Gastroesophageal sphincter (tissue), 4 donors: ENCODE measurements around the gene FHOD3. TPM values are rescaled to one million over a fixed set of nuclear protein-coding genes. Genes with fewer than 3 reads are reported as not detected.
A peak's percentile ranks its signal among the peaks of the same experiment; 100 is the strongest.

Experiments used
- ATAC-seq: fragments of 150-250 bp; one replicate; pipeline ENCODE4 v1.9.1; 2016; ENCODE audit warnings: mild to moderate bottlenecking, moderate library complexity
- H3K27ac ChIP-seq, 4 donors: fragments of 200-600 bp; sonication (generic) in 3 of 4; 1 replicate in 3 of 4; 2 replicates in 1 of 4; pipeline ENCODE4 v1.5.1; 2016 to 2019
- H3K27me3 ChIP-seq: fragments of 200-600 bp; sonication (generic); one replicate; pipeline ENCODE4 v1.5.1; 2019
- H3K36me3 ChIP-seq, 2 donors: fragments of 200-600 bp; sonication (generic); one replicate each; pipeline ENCODE4 v1.5.1; 2019; ENCODE audit warnings: control low read depth in 1 of 2
- H3K4me1 ChIP-seq, 3 donors: fragments of 200-600 bp; sonication (generic); 1 replicate in 2 of 3; 2 replicates in 1 of 3; pipeline ENCODE4 v1.5.1; 2016 to 2019; ENCODE audit warnings: control low read depth in 2 of 3
- H3K4me3 ChIP-seq, 2 donors: fragments of 200-600 bp; sonication (generic); one replicate each; pipeline ENCODE4 v1.5.1; 2019; ENCODE audit warnings: mild to moderate bottlenecking in 1 of 2, moderate library complexity in 1 of 2
- H3K9me3 ChIP-seq, 3 donors: fragments of 200-600 bp; sonication (generic); one replicate each; pipeline ENCODE4 v1.5.1; 2017 to 2019; ENCODE audit warnings: control low read depth in 2 of 3
- EP300 ChIP-seq: sonication (generic); formaldehyde crosslinking; IDR thresholded peaks from one replicate; pipeline ENCODE4 v1.6.1; 2017; ENCODE audit warnings: antibody characterized with exemption, mild to moderate bottlenecking
- POLR2A ChIP-seq, 2 donors: fragments of 450-650 bp; IDR thresholded peaks; one replicate each; pipeline ENCODE4 v1.6.1; 2017; ENCODE audit warnings: antibody characterized with exemption in 2 of 2, mild to moderate bottlenecking in 2 of 2, moderate library complexity in 1 of 2
- POLR2AphosphoS5 ChIP-seq: sonication (generic); formaldehyde crosslinking; IDR thresholded peaks from one replicate; pipeline ENCODE4 v1.6.1; 2017; ENCODE audit warnings: antibody characterized with exemption
- WGBS, 2 donors: methylation state at CpG; one replicate each; pipeline ENCODE4 v1.1.5; 2018; ENCODE audit warnings: low coverage in 1 of 2; 5-methylcytosine and 5-hydroxymethylcytosine counted together
- total RNA-seq, 4 donors: library from RNA; depleted of rRNA; stranded (reverse); fragments of >200 nt; gene quantifications; one replicate each; pipeline ENCODE4 v1.1.0, GENCODE V29; 2016
- TF ChIP-seq, protein P1 (sequence below), 4 experiments: fragments of 200-600 bp in 2 of 4; fragments of 450-650 bp in 2 of 4; sonication (generic) in 1 of 4; IDR thresholded peaks; one replicate each; pipeline ENCODE4 v1.5.1; 2017 to 2019; ENCODE audit warnings: antibody characterized with exemption in 4 of 4, mild to moderate bottlenecking in 2 of 4, moderate library complexity in 2 of 4

The FHOD3 gene
- total RNA-seq, 4 donors from 2014 or later: 18.4 to 36.7 (median 30.4) TPM

DNA sequence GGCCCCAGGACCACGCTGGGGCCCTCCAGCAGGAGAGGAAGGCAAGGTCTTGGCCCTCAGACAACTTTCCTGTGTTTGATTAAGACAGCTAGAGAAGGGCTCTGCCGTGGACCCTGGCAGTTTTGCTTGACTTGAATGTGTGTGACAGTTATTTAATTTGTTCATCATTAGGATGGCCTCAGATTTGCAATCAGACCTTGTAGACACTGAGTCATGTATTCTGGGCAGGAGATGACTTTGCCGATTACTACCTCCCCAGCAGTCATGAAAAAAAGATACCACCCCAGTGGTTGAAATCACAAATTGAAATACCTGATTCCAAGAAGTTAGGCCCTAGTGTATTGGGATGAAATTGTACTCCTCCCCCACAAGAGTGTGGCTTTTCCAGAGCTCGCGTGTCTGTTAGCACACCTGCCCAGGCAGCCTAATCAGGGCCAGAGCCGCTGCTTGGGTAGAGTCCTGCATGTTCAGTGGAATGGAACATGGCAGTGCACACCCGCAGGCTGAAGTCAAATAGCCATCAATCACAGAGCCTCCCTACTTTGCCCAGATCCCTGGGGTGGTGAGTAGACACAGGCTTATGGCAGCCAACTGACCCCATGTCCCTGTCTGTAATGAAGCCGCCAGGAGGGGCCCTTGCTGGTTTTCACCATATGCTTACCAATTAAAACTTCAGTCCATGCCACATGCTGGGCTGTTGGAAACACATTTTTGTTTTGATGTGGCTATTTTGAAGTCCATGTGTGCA is 408.8 kb downstream of the FHOD3 start:
- TF ChIP-seq, protein P1, sequence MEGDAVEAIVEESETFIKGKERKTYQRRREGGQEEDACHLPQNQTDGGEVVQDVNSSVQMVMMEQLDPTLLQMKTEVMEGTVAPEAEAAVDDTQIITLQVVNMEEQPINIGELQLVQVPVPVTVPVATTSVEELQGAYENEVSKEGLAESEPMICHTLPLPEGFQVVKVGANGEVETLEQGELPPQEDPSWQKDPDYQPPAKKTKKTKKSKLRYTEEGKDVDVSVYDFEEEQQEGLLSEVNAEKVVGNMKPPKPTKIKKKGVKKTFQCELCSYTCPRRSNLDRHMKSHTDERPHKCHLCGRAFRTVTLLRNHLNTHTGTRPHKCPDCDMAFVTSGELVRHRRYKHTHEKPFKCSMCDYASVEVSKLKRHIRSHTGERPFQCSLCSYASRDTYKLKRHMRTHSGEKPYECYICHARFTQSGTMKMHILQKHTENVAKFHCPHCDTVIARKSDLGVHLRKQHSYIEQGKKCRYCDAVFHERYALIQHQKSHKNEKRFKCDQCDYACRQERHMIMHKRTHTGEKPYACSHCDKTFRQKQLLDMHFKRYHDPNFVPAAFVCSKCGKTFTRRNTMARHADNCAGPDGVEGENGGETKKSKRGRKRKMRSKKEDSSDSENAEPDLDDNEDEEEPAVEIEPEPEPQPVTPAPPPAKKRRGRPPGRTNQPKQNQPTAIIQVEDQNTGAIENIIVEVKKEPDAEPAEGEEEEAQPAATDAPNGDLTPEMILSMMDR (IDR thresholded peaks at IDR 0.05): peak in 1 of 4 experiments; percentile 14
- TF ChIP-seq POLR2A (IDR thresholded peaks at IDR 0.05): no peak
- TF ChIP-seq POLR2AphosphoS5: no peak
- no peak for TF ChIP-seq EP300
- ATAC-seq: no peak
- Histone ChIP-seq H3K4me3 (no peak overlapping the region), H3K27ac (peak overlapping the region in 3 of 4 donors; percentile 53 to 66 (median 54)), H3K9me3 (no peaks in the 10 kb centered on the region), H3K4me1 (peaks cover 0 to 39% (median 0%) of the 10 kb centered on the region in 3 donors), H3K27me3 (no peaks in the 10 kb centered on the region), H3K36me3 (peaks cover 0 to 8% of the 10 kb centered on the region in 2 donors)
- 43 to 95% methylated on average over 1 to 5 of the region's 8 CpGs for WGBS, 2 donors

DNA sequence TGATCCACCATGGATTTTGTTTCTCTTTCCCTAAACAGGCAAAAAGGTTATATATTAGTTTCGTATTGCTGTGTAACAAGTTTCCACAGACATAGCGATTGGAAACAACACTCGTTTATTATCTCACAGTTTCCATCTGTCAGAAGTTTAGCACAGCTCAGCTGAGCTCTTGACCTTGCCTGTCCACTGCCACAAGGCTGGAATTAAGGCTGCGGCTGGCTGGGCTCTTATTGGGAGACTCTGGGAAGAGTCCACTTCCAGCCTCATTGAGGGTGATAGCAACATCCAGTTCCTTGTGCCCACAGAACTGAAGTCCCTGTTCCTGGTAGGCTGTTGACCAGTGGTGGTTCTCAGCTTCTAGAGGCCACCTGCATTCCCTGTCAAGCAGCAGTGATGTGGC is 410.9 kb downstream of the FHOD3 start:
- Histone ChIP-seq H3K4me3 (no peak overlapping the region), H3K27me3 (no peaks in the 10 kb centered on the region), H3K27ac (no peak overlapping the region), H3K4me1 (peaks cover 0 to 42% (median 0%) of the 10 kb centered on the region in 3 donors), H3K9me3 (no peaks in the 10 kb centered on the region), H3K36me3 (peaks cover 0 to 8% of the 10 kb centered on the region in 2 donors)
- no peak for ATAC-seq
- TF ChIP-seq POLR2AphosphoS5 (no peak), POLR2A (IDR thresholded peaks at IDR 0.05) (no peak), EP300 (no peak)
- TF ChIP-seq, protein P1 (IDR thresholded peaks at IDR 0.05): no peak
- 80 to 88% methylated on average over 3 to 4 of the region's 4 CpGs for WGBS, 2 donors

DNA sequence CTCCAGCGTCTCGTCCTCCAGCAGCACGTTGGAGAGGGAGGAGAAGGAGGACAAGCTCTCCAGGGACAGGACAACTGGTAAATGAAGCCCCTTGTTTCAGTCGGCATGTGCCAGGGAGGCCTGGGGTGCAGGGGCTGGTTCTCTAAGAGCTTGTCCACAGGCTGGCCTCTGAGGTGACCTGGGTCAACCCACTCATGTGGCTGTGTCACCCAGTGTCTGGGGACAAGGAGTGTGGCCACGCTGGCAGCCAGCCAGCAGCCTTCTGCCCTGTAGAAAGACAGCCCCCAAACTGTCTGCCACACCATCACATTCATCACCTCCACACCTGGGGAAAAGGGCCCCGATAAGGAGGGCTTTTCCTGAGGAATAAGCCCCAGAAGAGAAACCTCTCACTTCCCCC is 411.8 kb downstream of the FHOD3 start:
- TF ChIP-seq POLR2AphosphoS5 (no peak), EP300 (no peak), POLR2A (IDR thresholded peaks at IDR 0.05) (no peak)
- TF ChIP-seq, protein P1 (IDR thresholded peaks at IDR 0.05): no peak
- peaks cover 0 to 8% of the 10 kb centered on the region in 2 donors for H3K36me3 ChIP-seq
- H3K27ac ChIP-seq: no peak overlapping the region
- no peaks in the 10 kb centered on the region for H3K27me3 ChIP-seq
- 81 to 82% methylated on average over 2 to 3 of the region's 6 CpGs for WGBS, 2 donors
- H3K4me1 ChIP-seq: peaks cover 0 to 38% (median 0%) of the 10 kb centered on the region in 3 donors
- H3K4me3 ChIP-seq: no peak overlapping the region
- H3K9me3 ChIP-seq: no peaks in the 10 kb centered on the region
- ATAC-seq: no peak

DNA sequence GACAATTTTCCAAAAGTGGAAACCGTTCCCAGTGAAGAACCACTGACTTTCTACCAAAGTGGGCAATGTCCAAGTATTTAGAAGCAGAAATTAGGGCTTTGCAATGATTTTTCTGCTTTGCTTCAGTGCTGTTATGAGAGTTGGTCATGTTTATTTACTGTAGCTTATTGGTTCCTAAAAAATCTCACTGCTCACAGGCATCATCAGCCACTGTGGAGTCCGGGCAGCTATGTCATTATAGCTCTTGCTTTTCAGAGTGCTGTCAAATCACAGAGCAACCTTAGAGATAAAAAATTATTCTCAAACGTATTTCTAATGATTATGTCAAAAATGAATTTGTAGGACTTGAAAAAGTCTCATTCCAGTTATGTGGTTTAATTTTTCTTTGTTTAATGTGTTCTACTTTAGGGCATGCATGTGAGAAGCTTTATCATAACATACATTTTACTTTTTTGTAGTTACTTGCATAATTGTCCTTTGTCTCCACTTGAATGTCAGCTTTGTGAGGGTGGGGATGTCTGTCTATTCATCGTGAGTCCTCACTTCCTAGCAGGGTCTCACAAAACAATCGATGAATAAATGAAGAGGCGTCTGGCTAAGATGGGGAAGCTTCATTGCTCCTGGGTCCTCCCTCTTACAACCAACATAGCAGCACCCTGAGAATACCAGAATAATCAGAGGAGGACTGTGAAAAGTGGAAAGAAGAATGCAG is 413.7 kb downstream of the FHOD3 start:
- peaks cover 0 to 19% (median 0%) of the 10 kb centered on the region in 3 donors for H3K4me1 ChIP-seq
- H3K27me3 ChIP-seq: no peaks in the 10 kb centered on the region
- TF ChIP-seq, protein P1 (IDR thresholded peaks at IDR 0.05): no peak
- TF ChIP-seq POLR2A (IDR thresholded peaks at IDR 0.05) (no peak), POLR2AphosphoS5 (no peak), EP300 (no peak)
- no peak overlapping the region for H3K4me3 ChIP-seq
- no peak for ATAC-seq
- H3K9me3 ChIP-seq: no peaks in the 10 kb centered on the region
- H3K27ac ChIP-seq: peak overlapping the region in 3 of 4 donors; percentile 12 to 35 (median 20)
- 52 to 65% methylated on average over 4 to 6 of the region's 6 CpGs for WGBS, 2 donors
- H3K36me3 ChIP-seq: peaks cover 0 to 8% of the 10 kb centered on the region in 2 donors
